ENCODE data around the gene MAOB.

GRCh38 chrX:43718546-43718945, 163.7 kb downstream of the MAOB start:
- TF ChIP-seq POLR2A (IDR thresholded peaks at IDR 0.05; ENCODE audit: low read depth, low read length) (no peak), TAF1 (IDR thresholded peaks at IDR 0.05; ENCODE audit: borderline replicate concordance, low read depth, low read length) (no peak)

Data from GM12892 (cell line).